ENCODE data around the gene ABCB8.

- no peak for TF ChIP-seq POLR2A (IDR thresholded peaks at IDR 0.05; ENCODE audit: low read depth, low read length)
- TF ChIP-seq, protein P1, sequence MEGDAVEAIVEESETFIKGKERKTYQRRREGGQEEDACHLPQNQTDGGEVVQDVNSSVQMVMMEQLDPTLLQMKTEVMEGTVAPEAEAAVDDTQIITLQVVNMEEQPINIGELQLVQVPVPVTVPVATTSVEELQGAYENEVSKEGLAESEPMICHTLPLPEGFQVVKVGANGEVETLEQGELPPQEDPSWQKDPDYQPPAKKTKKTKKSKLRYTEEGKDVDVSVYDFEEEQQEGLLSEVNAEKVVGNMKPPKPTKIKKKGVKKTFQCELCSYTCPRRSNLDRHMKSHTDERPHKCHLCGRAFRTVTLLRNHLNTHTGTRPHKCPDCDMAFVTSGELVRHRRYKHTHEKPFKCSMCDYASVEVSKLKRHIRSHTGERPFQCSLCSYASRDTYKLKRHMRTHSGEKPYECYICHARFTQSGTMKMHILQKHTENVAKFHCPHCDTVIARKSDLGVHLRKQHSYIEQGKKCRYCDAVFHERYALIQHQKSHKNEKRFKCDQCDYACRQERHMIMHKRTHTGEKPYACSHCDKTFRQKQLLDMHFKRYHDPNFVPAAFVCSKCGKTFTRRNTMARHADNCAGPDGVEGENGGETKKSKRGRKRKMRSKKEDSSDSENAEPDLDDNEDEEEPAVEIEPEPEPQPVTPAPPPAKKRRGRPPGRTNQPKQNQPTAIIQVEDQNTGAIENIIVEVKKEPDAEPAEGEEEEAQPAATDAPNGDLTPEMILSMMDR (IDR thresholded peaks at IDR 0.05; ENCODE audit: extremely low read depth in 1 of 2, insufficient read depth in 1 of 2, low read depth in 1 of 2, low read length in 2 of 2), result no peak
- no peak for TF ChIP-seq EZH2 (IDR thresholded peaks at IDR 0.05; ENCODE audit: borderline replicate concordance, low read depth, low read length, severe bottlenecking)
- TF ChIP-seq FOS (IDR thresholded peaks at IDR 0.05; ENCODE audit: borderline replicate concordance, insufficient read depth, low read length), result no peak
- TF ChIP-seq POLR2AphosphoS5 (IDR thresholded peaks at IDR 0.05; ENCODE audit: insufficient read depth, low read depth, low read length), result no peak
- TF ChIP-seq, protein P2, sequence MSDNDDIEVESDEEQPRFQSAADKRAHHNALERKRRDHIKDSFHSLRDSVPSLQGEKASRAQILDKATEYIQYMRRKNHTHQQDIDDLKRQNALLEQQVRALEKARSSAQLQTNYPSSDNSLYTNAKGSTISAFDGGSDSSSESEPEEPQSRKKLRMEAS (IDR thresholded peaks at IDR 0.05; ENCODE audit: insufficient read depth, insufficient read length), result no peak
- TF ChIP-seq JUN (IDR thresholded peaks at IDR 0.05; ENCODE audit: borderline replicate concordance, insufficient read depth, insufficient read length, low read depth), result no peak
- no peak for TF ChIP-seq MYC (IDR thresholded peaks at IDR 0.05; ENCODE audit: low read depth, low read length)
- TF ChIP-seq GATA2 (IDR thresholded peaks at IDR 0.05; ENCODE audit: insufficient read depth, insufficient read length, low read depth, low read length), result no peak
These were observed 28.6 kb upstream of the ABCB8 start for GRCh38 chr7:150999497-151000230.

All from endothelial cell of umbilical vein (primary cell).